HG03460 (cell line): ENCODE data around the gene TMEM132D.

Experiments
- ATAC-seq: cut with Tn5 transposase; IDR thresholded peaks from one replicate; pipeline ENCODE4 v1.9.1; 2021; ENCODE audit not compliant: unreplicated experiment

TMEM132D gene

GRCh38 chr12:129750421-129750820 is 153.4 kb downstream of the TMEM132D start:
- no peak for ATAC-seq

GRCh38 chr12:129746318-129746717 is 157.5 kb downstream of the TMEM132D start:
- ATAC-seq = no peak

- no peak for ATAC-seq
Measured at GRCh38 chr12:129729170-129729569, 174.7 kb downstream of the TMEM132D start.

- ATAC-seq = no peak
Measured at GRCh38 chr12:129727100-129727499, 176.7 kb downstream of the TMEM132D start.

- ATAC-seq = no peak
Measured at GRCh38 chr12:129723260-129723659, 180.6 kb downstream of the TMEM132D start.

GRCh38 chr12:129720618-129721017 is 183.2 kb downstream of the TMEM132D start:
- ATAC-seq = no peak

- no peak for ATAC-seq
Measured at GRCh38 chr12:129719416-129719815, 184.4 kb downstream of the TMEM132D start.

- no peak for ATAC-seq
Measured at GRCh38 chr12:129717438-129717837, 186.4 kb downstream of the TMEM132D start.

GRCh38 chr12:129716825-129717224 is 187.0 kb downstream of the TMEM132D start:
- no peak for ATAC-seq

GRCh38 chr12:129706716-129707115 is 197.1 kb downstream of the TMEM132D start:
- no peak for ATAC-seq

GRCh38 chr12:129704232-129704830 is 199.5 kb downstream of the TMEM132D start:
- ATAC-seq = no peak

- no peak for ATAC-seq
Measured at GRCh38 chr12:129701631-129702101, 202.2 kb downstream of the TMEM132D start.

- ATAC-seq = no peak
Measured at GRCh38 chr12:129700036-129700435, 203.8 kb downstream of the TMEM132D start.

- ATAC-seq = no peak
Measured at GRCh38 chr12:129696926-129697325, 206.9 kb downstream of the TMEM132D start.

GRCh38 chr12:129696405-129696804 is 207.4 kb downstream of the TMEM132D start:
- ATAC-seq = no peak

GRCh38 chr12:129693731-129694130 is 210.1 kb downstream of the TMEM132D start:
- no peak for ATAC-seq

GRCh38 chr12:129687731-129688130 is 216.1 kb downstream of the TMEM132D start:
- no peak for ATAC-seq

GRCh38 chr12:129681830-129682229 is 222.0 kb downstream of the TMEM132D start:
- no peak for ATAC-seq

- ATAC-seq = no peak
Measured at GRCh38 chr12:129681151-129681550, 222.7 kb downstream of the TMEM132D start.

- no peak for ATAC-seq
Measured at GRCh38 chr12:129676411-129676810, 227.4 kb downstream of the TMEM132D start.

GRCh38 chr12:129675947-129676346 is 227.9 kb downstream of the TMEM132D start:
- no peak for ATAC-seq

- no peak for ATAC-seq
Measured at GRCh38 chr12:129675496-129675895, 228.3 kb downstream of the TMEM132D start.

GRCh38 chr12:129673806-129674205 is 230.0 kb downstream of the TMEM132D start:
- ATAC-seq = no peak
